Fibroblast of villous mesenchyme (primary cell): ENCODE data around the gene INA. TPM values are rescaled to one million over a fixed set of nuclear protein-coding genes. Genes with fewer than 3 reads are reported as not detected.

Experiments
- DNase-seq: peaks from one replicate; pipeline ENCODE4 v3.0.0-alpha.2; 2010; ENCODE audit warnings: low read depth
- H3K4me3 ChIP-seq: 2 replicates; pipeline ENCODE4 v1.5.1; 2011; ENCODE audit warnings: low read depth, mild to moderate bottlenecking, low read length
- CTCF ChIP-seq: IDR thresholded peaks from 2 replicates; pipeline ENCODE4 v1.5.1; 2012; ENCODE audit warnings: low read depth, mild to moderate bottlenecking, low read length; ENCODE audit not compliant: insufficient read depth
- total RNA-seq: library from RNA; depleted of rRNA; stranded (reverse); fragments of >200 nt; gene quantifications from 2 replicates; pipeline ENCODE4 v1.2.3, GENCODE V29; 2012

The INA gene
- total RNA-seq, 1 donor: 1.7 TPM

- peak; percentile 80 for DNase-seq
- H3K4me3 ChIP-seq: no peak overlapping the region
- TF ChIP-seq CTCF: no peak
These were observed 3.9 kb upstream of the INA start for GRCh38 chr10:103273041-103273441.

- TF ChIP-seq CTCF: no peak
- no peak overlapping the region for H3K4me3 ChIP-seq
These were observed 565 bp upstream of the INA start for GRCh38 chr10:103276251-103276895.

GRCh38 chr10:103277713-103278536 is 987 bp downstream of the INA start:
- no peak for TF ChIP-seq CTCF
- peak overlapping the region; percentile 9 for H3K4me3 ChIP-seq
- no peak for DNase-seq

More at GRCh38 chr10:103276251-103276895, 565 bp upstream of the INA start:
- DNase-seq: no peak

- DNase-seq: no peak
- TF ChIP-seq CTCF: no peak
- no peak overlapping the region for H3K4me3 ChIP-seq
These were observed 1.5 kb downstream of the INA start for GRCh38 chr10:103278537-103278823.

- H3K4me3 ChIP-seq: no peak overlapping the region
- DNase-seq: peak; percentile 58
- TF ChIP-seq CTCF: no peak
These were observed 1.9 kb downstream of the INA start for GRCh38 chr10:103278862-103279298.

GRCh38 chr10:103280031-103280430 is 3.1 kb downstream of the INA start:
- H3K4me3 ChIP-seq: no peak overlapping the region
- TF ChIP-seq CTCF: no peak
- DNase-seq: no peak
